CD14-positive monocyte (primary cell): ENCODE measurements around the gene FAM162B. TPM values are rescaled to one million over a fixed set of nuclear protein-coding genes. Genes with fewer than 3 reads are reported as not detected.

Experiments used
- DNase-seq, 3 donors: peaks; one replicate each; pipeline ENCODE4 v3.0.0-alpha.2; 2011 to 2022
- H2AFZ ChIP-seq: 2 replicates; pipeline ENCODE4 v1.6.0; 2012; ENCODE audit warnings: mild to moderate bottlenecking, low read depth, low read length, inconsistent platforms; ENCODE audit not compliant: insufficient read depth, poor library complexity, severe bottlenecking
- H3K27ac ChIP-seq, 2 donors: 1 replicate in 1 of 2; 2 replicates in 1 of 2; pipeline ENCODE4 v1.5.1; 2012 to 2013; ENCODE audit warnings: low read length in 2 of 2, control low read depth in 1 of 2, inconsistent platforms in 1 of 2, low read depth in 1 of 2, mild to moderate bottlenecking in 1 of 2
- H3K27me3 ChIP-seq, 2 donors: one replicate each; pipeline versions ENCODE4 v1.6.0 to v1.6.1; 2011 to 2013; ENCODE audit warnings: low read length in 2 of 2; ENCODE audit not compliant: control insufficient read depth in 2 of 2, insufficient read depth in 2 of 2
- H3K36me3 ChIP-seq, 2 donors: replicated peaks in 1 of 2; 1 replicate in 1 of 2; 2 replicates in 1 of 2; pipeline versions ENCODE4 v1.5.1 to v1.6.1; 2012 to 2013; ENCODE audit warnings: low read length in 2 of 2, control low read depth in 1 of 2, inconsistent platforms in 1 of 2, mild to moderate bottlenecking in 1 of 2; ENCODE audit not compliant: insufficient read depth in 2 of 2, control insufficient read depth in 1 of 2
- H3K4me1 ChIP-seq, 2 donors: 1 replicate in 1 of 2; 2 replicates in 1 of 2; pipeline versions ENCODE4 v1.5.1 to v1.6.1; 2012 to 2013; ENCODE audit warnings: low read length in 2 of 2, control low read depth in 1 of 2, inconsistent platforms in 1 of 2, mild to moderate bottlenecking in 1 of 2, moderate library complexity in 1 of 2; ENCODE audit not compliant: insufficient read depth in 2 of 2, control insufficient read depth in 1 of 2
- H3K4me2 ChIP-seq: replicated peaks from 2 replicates; pipeline ENCODE3; 2012; ENCODE audit warnings: low read length, moderate library complexity, mild to moderate bottlenecking; ENCODE audit not compliant: poor library complexity, severe bottlenecking; ENCODE audit errors: extremely low read depth
- H3K4me3 ChIP-seq, 3 experiments: fragments of 200-600 bp in 1 of 3; sonication (generic) in 1 of 3; replicated peaks in 1 of 3; 1 replicate in 2 of 3; 2 replicates in 1 of 3; pipeline ENCODE4 v1.5.1; 2011 to 2013; ENCODE audit warnings: low read length in 3 of 3, mild to moderate bottlenecking in 3 of 3, control low read depth in 2 of 3, low read depth in 2 of 3, inconsistent platforms in 1 of 3, moderate library complexity in 1 of 3
- H3K79me2 ChIP-seq: 2 replicates; pipeline ENCODE4 v1.6.0; 2012; ENCODE audit warnings: mild to moderate bottlenecking, control low read depth, inconsistent platforms, low read length, moderate library complexity; ENCODE audit not compliant: insufficient read depth
- H3K9ac ChIP-seq: 2 replicates; pipeline ENCODE4 v1.6.0; 2017; ENCODE audit warnings: low read length, mild to moderate bottlenecking; ENCODE audit not compliant: insufficient read depth, poor library complexity, severe bottlenecking
- H3K9me3 ChIP-seq, 2 donors: replicated peaks in 1 of 2; 1 replicate in 1 of 2; 2 replicates in 1 of 2; pipeline versions ENCODE4 v1.5.1 to v1.6.1; 2012 to 2013; ENCODE audit warnings: low read length in 2 of 2, control low read depth in 1 of 2; ENCODE audit not compliant: control insufficient read depth in 1 of 2, insufficient read depth in 1 of 2
- H4K20me1 ChIP-seq: 2 replicates; pipeline ENCODE4 v1.6.0; 2012; ENCODE audit warnings: mild to moderate bottlenecking, low read length, control low read depth, moderate library complexity; ENCODE audit not compliant: insufficient read depth
- H3K27ac Mint-ChIP-seq, 7 donors: one replicate each; pipeline ENCODE4 v1.8.0; 2020; ENCODE audit warnings: mild to moderate bottlenecking in 7 of 7, mixed read lengths in 7 of 7, moderate library complexity in 6 of 7, inconsistent platforms in 2 of 7
- H3K27me3 Mint-ChIP-seq, 3 donors: one replicate each; pipeline ENCODE4 v1.8.0; 2021 to 2022; ENCODE audit warnings: low read depth in 3 of 3, mild to moderate bottlenecking in 3 of 3, mixed read lengths in 3 of 3, moderate library complexity in 3 of 3, inconsistent platforms in 1 of 3
- H3K36me3 Mint-ChIP-seq, 2 donors: one replicate each; pipeline ENCODE4 v1.8.0; 2020; ENCODE audit warnings: mixed read lengths in 2 of 2, inconsistent platforms in 1 of 2, mild to moderate bottlenecking in 1 of 2
- H3K4me1 Mint-ChIP-seq: one replicate; pipeline ENCODE4 v1.8.0; 2020; ENCODE audit warnings: mild to moderate bottlenecking, mixed read lengths
- H3K4me3 Mint-ChIP-seq, 2 donors: one replicate each; pipeline ENCODE4 v1.8.0; 2020; ENCODE audit warnings: mild to moderate bottlenecking in 2 of 2, mixed read lengths in 2 of 2, moderate library complexity in 1 of 2
- H3K9me3 Mint-ChIP-seq, 7 donors: one replicate each; pipeline ENCODE4 v1.8.0; 2020 to 2022; ENCODE audit warnings: mixed read lengths in 7 of 7, mild to moderate bottlenecking in 6 of 7, moderate library complexity in 6 of 7, inconsistent platforms in 2 of 7
- WGBS: methylation state at CpG from one replicate; pipeline ENCODE4 v1.1.5; 2013; ENCODE audit warnings: missing lambda C conversion rate; ENCODE audit not compliant: insufficient coverage; 5-methylcytosine and 5-hydroxymethylcytosine counted together
- intact Hi-C, 2 donors: fragments of 100-400 bp; cut with micrococcal nuclease; formaldehyde crosslinking; loops; one replicate each; pipeline versions ENCODE4 v1.15.0 to v1.15.1; 2023
- polyA minus RNA-seq: library from RNA; depleted of rRNA, polyadenylated mRNA; stranded (reverse); fragments of >200 nt; gene quantifications from 2 replicates; pipeline ENCODE4 v1.2.3, GENCODE V29; 2012
- polyA plus RNA-seq, 3 donors: library from polyadenylated mRNA; depleted of rRNA in 1 of 3; unstranded in 2 of 3; stranded (reverse) in 1 of 3; fragments of 300-500 nt in 2 of 3; fragments of >200 nt in 1 of 3; fragmentation: Illumina TruSeq in 2 of 3; gene quantifications; 1 replicate in 2 of 3; 2 replicates in 1 of 3; pipeline ENCODE4 v1.2.3, GENCODE V29; 2012 to 2021
- total RNA-seq, 12 experiments: library from RNA in 1 of 12; stranded (reverse) in 1 of 12; fragments of 120-200 nt in 1 of 12; gene quantifications; one replicate each; pipeline ENCODE4 v1.2.4 and lab custom pipeline; 2013 to 2026; ENCODE audit warnings: mixed read lengths in 6 of 12, inconsistent platforms in 1 of 12
- TF ChIP-seq, protein P1 (sequence below): fragments of 200-600 bp; IDR thresholded peaks from one replicate; pipeline ENCODE4 v1.8.0; 2022; ENCODE audit warnings: antibody characterized with exemption, mild to moderate bottlenecking

The FAM162B gene
- 0.08 TPM for total RNA-seq (2013)
- polyA plus RNA-seq, result not detected
- polyA minus RNA-seq, result not detected in 2 replicates
- total RNA-seq (lab: John Stamatoyannopoulos, UW), result 0 to 0.75 (median 0) reads per million in 11 experiments

DNA sequence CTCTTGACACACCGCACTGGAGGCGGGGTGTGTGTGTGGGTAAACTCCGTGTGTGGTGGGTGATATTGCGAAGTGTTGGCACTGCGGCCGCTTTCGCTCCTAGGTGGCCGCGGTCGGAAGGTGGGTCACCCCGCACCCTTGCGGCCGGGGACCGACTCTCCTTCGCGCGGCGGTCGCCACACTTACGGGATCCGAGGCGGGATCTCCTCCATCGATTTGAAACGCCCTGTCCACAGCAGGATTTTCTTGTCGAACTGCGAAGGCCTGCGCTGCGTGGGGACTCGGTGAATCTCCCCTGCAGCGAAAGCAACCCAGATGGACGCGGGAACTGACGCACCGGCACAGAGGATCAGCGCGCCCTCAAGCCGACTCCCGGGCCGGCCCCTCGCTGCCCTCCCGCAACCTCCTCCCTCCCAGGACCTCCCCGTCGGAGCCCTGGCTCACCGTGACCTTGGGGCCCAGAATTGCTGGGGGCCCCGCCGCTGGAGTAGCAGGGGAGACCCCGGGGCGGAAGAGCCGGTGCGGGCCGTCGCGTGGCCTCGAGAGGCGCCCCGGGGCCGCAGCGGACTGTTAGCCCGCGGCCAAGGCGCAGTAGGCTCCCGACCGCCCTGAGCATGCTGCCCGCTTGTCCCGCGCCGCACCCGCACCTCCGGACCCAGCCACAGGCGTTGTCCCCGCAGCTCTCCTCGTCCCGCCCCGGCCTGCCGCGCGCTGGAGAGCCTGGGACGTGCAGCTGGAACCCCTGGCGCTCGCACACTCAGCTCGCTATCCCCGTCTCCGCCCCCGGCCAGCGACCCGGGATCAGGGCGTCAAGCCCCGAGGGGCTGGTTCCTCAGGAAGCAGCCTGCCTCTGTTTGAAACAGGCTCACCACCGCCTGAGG is at the start of gene FAM162B:
FAM162B (minus strand) TSS at position 759 of the 881 bp plus-strand sequence; CDS start at position 616, 143 bp downstream.
- peak within 1 kb of the TSS in 1 of 3 experiments; percentile 51 for H3K4me3 ChIP-seq
- no peak for DNase-seq

DNA sequence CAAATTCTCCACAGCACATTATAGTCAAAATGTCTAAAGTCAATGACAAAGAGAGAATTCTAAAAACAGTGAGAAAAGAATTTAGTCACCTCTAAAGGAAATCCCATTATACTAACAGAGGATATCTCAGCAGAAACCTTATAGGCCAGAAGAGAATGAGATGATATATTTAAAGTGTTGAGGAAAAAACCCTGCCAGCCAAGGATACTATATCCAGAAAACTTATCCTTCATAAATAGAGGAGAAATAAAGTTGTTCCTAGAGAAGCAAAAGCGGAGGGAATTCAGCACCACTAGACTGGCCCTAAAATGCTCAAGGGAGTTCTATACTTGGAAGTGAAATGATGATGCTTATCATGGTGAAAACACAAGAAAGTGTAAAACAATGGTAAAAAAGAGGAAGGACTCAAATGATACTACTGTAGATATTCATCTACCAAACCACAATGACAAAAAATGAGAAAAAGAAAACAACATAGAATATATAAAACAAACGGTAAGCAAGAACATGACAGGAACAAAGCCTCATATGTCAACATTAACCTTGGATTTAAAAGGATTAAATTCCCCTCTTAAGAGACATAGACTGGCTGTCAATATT is 46.6 kb upstream of the FAM162B start:
- no CpG with 5 or more reads among the region's 2 CpGs for WGBS
- no peak overlapping the region for H3K9ac ChIP-seq
- H3K27me3 ChIP-seq, result no peaks in the 10 kb centered on the region
- Mint-ChIP-seq H3K27me3 (peaks cover 0 to 1% (median 0%) of the 10 kb centered on the region in 3 donors), H3K9me3 (peaks cover 3 to 23% (median 15%) of the 10 kb centered on the region in 7 donors), H3K27ac (no peak overlapping the region), H3K4me3 (no peak overlapping the region), H3K36me3 (no peaks in the 10 kb centered on the region), H3K4me1 (no peaks in the 10 kb centered on the region)
- intact Hi-C loops, result no loop called here
- no peak overlapping the region for H2AFZ ChIP-seq
- no peak overlapping the region for H3K4me2 ChIP-seq
- peaks cover 6% of the 10 kb centered on the region in 2 donors for H3K9me3 ChIP-seq
- H3K79me2 ChIP-seq, result no peaks in the 10 kb centered on the region
- TF ChIP-seq, protein P1, sequence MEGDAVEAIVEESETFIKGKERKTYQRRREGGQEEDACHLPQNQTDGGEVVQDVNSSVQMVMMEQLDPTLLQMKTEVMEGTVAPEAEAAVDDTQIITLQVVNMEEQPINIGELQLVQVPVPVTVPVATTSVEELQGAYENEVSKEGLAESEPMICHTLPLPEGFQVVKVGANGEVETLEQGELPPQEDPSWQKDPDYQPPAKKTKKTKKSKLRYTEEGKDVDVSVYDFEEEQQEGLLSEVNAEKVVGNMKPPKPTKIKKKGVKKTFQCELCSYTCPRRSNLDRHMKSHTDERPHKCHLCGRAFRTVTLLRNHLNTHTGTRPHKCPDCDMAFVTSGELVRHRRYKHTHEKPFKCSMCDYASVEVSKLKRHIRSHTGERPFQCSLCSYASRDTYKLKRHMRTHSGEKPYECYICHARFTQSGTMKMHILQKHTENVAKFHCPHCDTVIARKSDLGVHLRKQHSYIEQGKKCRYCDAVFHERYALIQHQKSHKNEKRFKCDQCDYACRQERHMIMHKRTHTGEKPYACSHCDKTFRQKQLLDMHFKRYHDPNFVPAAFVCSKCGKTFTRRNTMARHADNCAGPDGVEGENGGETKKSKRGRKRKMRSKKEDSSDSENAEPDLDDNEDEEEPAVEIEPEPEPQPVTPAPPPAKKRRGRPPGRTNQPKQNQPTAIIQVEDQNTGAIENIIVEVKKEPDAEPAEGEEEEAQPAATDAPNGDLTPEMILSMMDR, result no peak
- H3K4me1 ChIP-seq, result no peaks in the 10 kb centered on the region
- no peak overlapping the region for H3K4me3 ChIP-seq
- H3K27ac ChIP-seq, result no peak overlapping the region
- no peak for DNase-seq
- H3K36me3 ChIP-seq, result no peaks in the 10 kb centered on the region
- no peaks in the 10 kb centered on the region for H4K20me1 ChIP-seq

More for the DNA sequence above, at the start of gene FAM162B:
- WGBS, result 1% methylated on average over 82 of the region's 89 CpGs
- peaks cover 12% of the 10 kb centered on the region for H3K4me1 Mint-ChIP-seq
- peaks cover 48 to 60% (median 59%) of the 10 kb centered on the region in 3 donors for H3K27me3 Mint-ChIP-seq
- H3K4me2 ChIP-seq, result peak within 1 kb of the TSS; percentile 61
- H3K27me3 ChIP-seq, result peaks cover 46 to 67% of the 10 kb centered on the region in 2 donors
- H3K27ac ChIP-seq, result no peak within 1 kb of the TSS
- intact Hi-C loops, result no loop called here
- H3K9me3 Mint-ChIP-seq, result peaks cover 0 to 11% (median 7%) of the 10 kb centered on the region in 7 donors
- no peaks in the 10 kb centered on the region for H3K79me2 ChIP-seq
- no peaks in the 10 kb centered on the region for H4K20me1 ChIP-seq
- no peaks in the 10 kb centered on the region for H3K36me3 ChIP-seq
- peak within 1 kb of the TSS; percentile 47 to 86 for H3K4me3 Mint-ChIP-seq
- H3K9ac ChIP-seq, result no peak within 1 kb of the TSS
- peaks cover 0 to 7% of the 10 kb centered on the region in 2 donors for H3K36me3 Mint-ChIP-seq
- TF ChIP-seq, protein P1, result no peak
- H3K9me3 ChIP-seq, result peaks cover 0 to 27% of the 10 kb centered on the region in 2 donors
- H3K4me1 ChIP-seq, result peaks cover 6 to 8% of the 10 kb centered on the region in 2 donors
- peak within 1 kb of the TSS in 1 of 7 donors; percentile 12 for H3K27ac Mint-ChIP-seq
- peak within 1 kb of the TSS; percentile 41 for H2AFZ ChIP-seq
